ENCODE data around the gene HEPACAM2.

The HEPACAM2 gene

DNA sequence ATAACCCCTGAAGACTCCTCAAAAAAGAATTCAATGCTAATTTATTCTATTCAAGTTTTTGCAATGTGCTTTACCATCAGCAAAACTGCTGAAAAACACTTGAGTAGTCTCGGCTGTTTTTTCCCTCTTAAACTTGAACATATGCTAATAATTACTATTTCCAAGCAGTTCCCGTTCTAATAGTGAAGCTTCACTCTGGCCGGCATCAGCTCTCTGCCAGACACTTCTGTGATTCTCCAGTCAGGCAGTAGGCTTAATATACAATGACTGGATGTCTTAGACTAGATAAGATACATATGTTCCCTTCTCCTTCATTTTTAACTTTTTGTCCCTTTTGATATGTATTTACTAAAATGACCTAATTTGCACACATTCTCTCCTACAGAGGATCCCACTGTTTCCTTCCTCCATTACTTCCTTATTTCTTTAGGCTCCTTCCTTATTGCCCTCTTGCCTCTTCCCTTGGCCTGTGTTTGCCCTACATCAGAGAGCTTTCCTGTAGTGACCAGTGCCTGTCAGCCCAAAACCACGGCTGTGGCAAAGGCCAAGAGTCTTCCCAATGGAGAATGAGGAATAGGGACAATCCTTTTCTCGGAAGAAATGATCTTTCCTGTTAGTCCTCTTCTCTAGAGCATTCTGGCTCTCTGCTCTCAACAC is 23.5 kb downstream of the HEPACAM2 start:
- no peak for DNase-seq

DNA sequence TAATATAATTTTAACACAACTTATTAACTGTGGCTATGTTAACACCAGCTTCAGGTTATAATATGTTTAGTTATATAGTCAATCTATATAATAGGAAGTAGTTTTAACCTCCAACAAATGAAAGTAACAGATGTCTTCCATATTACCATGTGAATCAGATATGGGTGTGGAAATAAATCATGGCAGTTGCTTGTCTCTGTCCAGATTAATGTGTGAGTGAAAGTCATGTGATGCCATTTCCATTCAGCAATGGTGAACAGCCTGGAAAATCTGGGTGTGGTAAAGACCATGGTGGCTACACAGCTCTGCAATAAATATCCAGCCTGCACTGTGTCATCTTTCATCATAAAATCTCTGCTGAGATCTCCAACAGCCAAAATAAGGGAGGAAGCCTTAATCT is 27.8 kb downstream of the HEPACAM2 start:
- no peak for DNase-seq

DNA sequence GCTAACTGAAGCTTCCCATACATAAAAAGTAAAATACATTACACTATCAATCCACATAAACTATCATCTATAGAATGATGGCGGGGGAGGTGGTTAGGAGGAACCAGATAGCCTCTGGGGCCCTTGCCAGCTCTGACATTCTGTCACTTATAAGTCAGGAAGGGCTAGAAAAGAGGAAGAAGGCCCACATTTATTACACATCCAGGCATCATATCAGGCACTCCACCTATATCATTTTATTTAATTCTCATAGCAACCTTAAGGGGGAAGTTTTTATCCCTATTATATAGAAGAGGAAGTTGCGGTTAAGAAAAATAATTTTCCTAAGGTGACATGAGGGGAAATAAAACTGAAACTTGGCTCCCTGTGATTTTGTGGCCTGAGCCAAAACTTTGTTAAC is 29.9 kb downstream of the HEPACAM2 start:
- no peak for DNase-seq

DNA sequence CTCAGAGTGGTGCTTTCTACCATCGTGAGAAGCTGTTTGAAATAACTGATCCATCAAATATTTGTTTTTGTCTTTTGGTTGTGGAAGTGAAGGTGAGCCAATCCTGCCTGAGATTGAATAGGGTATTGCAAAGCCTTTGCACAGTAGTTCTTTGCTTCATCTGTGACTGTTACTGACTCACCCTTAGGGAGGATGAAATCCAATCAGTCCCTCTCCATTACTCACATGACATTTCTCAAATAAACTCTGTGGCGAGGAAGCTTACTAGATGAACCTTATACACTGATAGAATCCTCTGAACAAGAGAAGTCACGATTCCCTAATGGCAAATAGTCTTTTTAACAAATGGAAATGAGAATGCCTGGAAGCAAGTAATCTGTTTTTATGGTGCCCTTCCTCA is 31.9 kb downstream of the HEPACAM2 start:
- no peak for DNase-seq

DNA sequence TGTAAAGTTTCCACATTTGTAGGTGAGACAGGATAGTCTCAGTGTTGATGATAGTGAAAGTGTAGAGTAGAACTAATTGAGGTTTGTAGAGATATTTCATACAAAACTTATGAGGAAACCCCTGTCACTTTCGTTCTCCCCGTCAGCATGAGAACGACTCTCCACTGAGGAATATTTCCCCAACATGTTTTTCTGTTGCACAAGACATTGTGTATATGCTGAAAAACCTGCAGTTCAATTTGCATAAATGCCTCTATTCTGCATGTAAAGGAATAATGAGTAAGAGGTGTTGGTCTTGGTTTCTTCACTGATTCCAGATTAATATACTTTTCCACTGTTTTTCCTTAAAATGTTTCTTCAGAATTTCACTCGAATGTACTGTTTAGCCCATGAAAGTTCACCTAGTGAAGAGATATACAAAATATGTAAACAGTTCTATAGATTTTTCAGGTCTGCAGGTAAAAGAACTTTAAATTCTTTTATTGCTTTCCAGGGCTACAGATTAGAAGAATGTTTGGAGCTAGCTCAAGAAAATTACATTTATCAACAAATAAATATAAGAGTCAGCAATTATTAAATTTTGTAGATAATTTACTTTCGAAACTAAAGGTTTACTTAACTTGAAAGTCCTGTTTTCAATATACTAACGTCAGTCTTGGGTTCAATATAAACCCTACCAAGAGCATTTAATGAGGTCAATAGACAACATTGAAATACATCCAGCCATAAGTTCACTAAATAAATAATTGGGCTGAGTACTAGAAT is 37.2 kb downstream of the HEPACAM2 start:
- no peak for DNase-seq

DNA sequence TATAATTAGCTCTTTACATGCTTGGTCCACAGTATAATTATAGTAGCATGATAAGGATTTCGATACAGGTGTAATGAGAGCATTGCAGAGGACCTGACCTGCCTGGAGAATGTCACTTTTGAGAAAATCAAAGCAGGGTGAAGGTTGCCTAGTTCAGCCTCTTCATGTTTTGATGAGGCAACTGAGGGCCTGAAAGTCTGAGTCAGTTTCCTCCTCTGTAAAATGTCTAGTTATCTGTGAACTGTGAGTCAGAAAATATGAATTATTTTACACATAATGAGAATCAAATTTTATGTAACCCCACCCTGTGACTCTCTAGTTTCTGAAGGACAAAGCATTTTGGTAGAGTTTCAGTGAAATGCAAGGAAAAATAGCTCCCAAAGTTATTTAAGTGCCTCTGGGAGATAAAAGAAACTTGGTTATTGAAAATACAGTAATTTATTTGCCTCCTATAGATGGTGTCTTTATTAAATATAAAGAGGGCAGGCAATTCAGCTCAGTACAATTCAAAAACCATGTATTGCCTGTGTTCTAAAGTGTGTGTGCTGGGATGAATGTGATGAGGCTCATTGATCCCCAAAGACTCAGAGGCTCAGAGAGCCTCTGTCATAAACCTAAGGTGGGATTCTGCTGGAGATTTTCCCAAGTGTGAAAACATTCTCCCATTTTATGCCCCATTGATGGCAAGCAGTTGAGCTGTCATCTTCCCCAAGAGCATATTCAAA is 40.8 kb downstream of the HEPACAM2 start:
- no peak for DNase-seq

DNA sequence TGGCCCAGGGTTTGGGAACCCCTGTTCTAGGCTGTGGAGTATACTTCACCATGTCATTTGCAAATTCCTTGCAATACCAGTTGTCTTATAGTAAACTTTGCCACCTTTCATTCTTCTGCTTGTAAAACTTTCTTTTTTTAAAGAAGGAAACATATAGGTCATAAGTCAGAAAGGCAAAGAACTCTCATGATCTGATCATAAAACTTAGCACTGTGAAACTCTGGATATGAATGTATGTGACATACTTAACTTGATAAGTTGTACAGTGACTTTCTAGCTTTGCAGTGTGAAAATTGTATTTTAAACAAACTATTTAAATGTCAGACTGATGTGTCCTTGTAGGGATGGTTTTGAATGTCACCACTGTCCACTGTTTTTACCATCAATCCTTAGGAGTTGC is 47.1 kb downstream of the HEPACAM2 start:
- no peak for DNase-seq

DNA sequence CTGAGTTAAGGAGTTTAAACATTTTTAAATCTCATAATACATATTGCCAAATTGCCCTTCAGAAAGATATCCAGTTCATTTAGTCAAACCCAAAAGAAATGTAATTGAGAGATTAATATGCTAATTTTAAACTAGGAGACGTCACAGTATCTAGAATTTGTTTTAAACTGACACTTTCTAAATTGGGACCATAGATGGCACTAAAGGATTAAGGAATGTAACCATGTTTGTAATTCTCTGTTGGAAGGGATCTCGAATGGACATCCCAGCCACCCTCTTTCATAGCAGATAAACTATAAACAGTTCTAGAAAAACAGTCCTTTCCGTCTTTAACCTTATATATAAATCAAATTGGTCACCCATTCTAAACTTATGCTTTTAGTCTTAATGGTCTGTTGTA is 48.1 kb downstream of the HEPACAM2 start:
- DNase-seq: no peak

DNA sequence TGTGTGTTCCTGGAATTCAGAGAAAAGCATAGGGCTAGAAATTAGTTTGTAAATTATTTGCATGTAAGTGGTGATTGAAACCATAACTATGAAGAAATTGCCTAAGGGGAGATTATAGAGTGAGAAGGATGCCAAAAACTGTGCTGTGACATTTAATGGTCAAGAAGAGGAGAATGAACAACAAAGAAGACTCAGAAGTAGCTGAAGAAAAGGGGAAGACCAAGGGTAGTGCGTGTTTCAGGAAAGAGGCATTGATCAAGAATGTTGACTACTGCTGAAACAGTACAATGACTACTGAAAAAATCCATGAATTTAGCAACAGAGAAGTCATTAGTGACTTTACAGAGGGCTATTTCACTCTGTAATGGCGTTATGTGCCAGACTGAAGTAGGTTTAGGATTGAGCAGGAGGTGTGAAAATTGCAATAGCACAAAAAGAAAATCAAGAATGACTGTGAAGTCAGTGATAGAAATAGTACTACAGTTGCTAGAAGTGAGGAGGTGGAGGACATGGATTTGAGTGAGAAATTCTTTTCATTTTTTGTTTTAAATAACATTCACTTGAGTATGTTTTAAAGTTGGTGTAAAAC is 49.2 kb downstream of the HEPACAM2 start:
- no peak for DNase-seq

DNA sequence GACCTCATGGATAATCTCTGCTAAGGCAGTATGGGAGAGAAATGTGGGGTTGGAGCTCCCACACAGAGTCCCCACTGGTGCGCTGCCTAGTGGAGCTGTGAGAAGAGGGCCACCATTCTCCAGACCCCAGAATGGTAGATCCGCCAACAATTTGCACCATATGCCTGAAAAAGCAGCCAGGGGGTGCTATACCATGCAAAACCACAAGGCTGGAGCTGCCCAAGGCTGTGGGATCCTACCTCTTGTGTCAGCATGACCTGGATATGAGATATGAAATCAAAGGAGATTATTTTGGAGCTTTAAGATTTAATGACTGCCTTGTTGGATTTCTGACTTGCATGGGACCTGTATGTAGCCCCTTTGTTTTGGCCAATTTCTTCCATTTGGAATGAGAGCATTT is 51.0 kb downstream of the HEPACAM2 start:
- no peak for DNase-seq

DNA sequence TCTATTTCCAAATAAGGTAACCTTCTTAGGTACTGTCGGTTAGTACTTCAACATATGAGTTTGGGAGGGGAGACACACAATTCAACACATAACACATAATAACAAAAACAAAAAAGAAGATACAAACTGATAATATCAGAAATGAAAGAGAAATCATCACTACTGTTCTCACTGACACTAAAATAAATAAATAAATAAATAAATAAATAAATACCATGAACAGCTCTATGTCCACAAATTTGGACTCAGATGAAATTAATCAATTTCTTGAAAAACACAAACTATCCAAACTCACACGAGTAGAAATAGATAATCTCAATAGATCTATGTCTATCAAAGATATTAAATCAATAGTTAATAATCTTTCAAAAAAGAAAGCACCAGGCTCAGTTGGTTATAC is 53.6 kb downstream of the HEPACAM2 start:
- DNase-seq: no peak

DNA sequence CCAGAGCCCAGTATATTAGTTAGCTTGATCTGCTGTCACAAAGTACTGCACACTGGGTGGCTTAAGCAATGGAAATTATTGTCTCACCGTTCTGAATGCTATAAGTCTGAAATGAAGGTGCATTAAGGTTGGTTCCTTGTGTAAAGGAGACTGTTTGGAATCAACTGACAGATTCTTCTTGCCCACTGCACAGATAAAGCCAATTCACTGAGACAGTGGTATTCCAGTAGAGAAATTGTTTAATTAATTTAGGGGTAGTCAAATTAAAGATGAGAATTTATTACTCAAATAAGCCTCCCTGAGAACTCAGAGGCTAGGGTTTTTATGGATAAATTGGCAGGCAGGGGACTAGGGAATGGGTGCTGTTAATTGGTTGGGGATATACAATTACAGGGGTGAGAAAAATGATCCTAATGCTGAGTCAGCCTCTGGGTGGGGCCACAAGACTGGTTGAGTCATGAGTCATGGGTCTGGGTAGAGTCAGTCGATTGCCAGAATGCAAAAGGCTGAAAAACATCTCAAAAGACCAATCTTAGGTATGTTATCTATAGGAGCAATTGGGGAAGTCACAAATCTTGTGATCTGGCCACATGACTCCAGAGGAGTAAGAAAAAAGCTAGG is 54.6 kb downstream of the HEPACAM2 start:
- DNase-seq: no peak

DNA sequence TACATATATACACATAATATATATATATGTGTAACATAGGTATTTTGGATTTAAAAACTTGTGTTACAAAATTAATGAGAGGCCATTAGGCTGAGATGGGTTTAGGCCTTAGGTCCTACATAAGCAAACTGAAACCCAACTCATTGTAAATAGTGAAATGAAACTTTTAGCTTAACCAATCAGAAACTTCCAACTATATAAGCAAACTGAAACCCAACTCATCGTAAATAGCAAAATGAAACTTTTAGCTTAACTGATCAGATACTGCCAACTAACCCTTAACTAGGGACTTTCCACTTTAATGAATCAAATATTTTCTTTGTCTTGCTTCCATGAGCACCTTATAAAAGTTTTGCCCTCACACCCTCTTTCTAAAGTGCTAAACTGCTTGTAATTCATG is 60.8 kb downstream of the HEPACAM2 start:
- no peak for DNase-seq

DNA sequence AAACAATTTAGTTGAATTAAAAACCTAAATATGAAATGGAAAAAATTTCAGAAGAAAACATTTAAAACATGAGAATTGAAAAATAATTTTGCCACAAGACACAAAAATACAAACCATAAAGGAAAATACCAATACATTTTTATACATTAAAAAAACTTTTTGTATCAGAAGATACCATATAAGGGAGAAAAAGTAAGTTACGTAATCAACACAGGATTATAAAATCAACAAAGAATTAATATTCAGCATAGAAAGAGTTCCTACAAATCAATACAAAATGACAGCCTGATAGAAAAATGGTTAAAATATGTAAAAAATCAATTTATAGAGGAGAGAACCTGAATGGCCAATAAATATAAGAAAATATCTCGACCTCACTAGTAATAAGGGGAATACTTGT is 61.5 kb downstream of the HEPACAM2 start:
- no peak for DNase-seq

DNA sequence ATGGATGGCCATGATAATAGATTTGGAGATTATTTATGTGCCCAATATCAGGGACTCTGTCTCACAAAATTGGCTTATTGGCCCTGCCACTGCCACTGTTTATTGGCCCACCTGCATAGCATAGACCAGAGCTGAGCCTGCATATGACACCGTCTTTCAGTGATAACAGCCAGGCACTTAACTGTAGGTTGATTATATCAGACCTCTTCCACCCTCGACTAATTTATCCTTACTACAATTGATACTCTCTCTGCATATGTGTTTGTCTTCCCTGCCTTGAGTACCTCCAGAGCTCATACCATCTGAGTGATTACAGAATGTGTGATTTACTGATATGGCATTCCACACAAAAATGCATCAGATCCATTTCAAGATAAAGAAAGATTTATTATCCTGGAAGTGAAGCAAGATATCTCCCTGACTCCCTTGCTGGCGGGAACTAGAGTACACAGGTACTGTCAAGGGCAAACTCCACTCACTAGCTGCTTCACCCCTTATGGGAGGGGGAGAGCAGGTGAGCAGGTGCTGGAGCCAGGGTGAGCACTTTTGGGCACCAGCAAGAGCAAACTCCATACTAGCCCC is 65.0 kb downstream of the HEPACAM2 start:
- no peak for DNase-seq

DNA sequence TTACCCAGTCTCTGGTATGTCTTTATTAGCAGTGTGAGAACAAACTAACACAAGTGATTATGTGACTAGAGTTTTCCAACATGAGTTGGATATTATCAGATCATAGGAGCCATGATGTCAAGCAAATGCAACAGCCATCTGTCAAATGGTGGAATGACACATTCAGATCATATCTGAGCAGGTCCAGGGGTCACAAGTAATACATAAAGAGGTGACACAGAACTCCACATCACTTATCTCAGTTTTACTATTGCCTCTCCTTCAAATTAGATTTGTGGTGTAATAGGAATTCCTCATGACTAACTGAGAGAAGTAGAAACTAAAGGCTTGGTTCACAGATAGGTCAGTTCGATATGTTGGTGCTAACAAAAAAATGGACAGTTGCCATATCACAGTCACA is 65.9 kb downstream of the HEPACAM2 start:
- DNase-seq: no peak

DNA sequence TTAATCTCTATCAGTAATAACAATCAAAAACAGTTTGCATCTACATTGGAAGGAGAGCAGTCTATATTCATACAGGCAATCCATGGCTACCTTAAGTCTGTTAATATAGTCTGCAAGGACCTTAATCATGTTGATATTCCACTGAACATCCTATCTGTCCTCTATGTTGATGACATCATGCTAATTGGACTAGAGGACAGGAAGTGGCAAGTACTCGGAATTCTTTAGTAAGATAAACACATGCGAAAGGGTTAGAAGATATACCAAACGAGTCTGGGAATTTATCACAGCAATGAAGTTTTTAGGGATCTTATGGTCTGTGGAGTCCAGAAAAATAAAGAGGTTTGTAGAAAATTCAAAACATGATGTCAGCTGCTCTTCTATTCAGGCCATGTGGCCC is 66.8 kb downstream of the HEPACAM2 start:
- no peak for DNase-seq

DNA sequence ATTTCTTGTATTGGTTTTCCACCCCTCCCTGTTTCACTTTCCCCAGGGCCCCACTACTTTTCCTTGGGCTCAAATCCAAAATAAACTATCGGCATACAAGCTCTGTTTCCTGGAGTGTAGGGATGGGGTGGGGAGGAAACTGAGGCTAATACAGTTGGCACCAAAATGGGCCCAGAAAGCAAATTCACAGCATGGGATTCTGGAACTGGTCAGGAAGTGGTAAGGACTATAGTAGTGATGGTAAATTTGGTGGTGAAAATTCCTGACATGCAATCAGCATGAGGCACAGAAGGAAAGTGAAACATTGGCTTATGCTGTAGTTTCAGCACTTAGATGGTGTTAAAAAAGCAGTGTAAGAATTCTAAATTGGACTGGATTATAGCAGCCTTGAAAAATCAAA is 69.4 kb downstream of the HEPACAM2 start:
- no peak for DNase-seq

DNA sequence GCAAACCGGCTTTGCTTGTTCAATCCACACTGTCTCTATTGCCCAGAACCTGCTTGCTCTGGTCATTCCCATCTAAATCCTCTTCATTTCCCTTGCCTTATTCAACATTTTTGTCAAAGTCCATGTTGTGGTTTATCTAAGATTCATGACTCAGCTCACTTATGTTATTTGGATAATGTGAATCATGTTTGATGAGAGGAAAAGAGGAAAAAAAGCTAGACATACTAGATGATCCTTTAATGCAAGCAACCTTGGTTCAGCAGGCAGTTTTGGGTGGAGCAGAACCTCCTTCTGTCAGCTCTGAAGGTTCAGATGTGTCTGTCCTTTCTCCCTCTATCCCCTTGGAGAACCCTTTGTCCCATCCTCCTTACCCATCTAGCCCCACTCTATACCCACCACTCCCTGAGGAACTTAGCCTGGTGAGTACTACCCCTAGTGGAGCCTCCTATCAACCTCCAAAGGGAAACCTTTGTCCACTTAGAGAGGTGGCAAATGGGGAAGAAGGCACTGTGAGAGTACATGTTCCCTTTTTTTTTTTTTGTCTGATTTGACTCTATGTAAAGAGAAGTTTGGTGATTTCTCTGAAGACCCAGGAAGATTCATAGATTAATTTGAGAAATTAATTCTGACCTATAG is 76.0 kb downstream of the HEPACAM2 start:
- no peak for DNase-seq

DNA sequence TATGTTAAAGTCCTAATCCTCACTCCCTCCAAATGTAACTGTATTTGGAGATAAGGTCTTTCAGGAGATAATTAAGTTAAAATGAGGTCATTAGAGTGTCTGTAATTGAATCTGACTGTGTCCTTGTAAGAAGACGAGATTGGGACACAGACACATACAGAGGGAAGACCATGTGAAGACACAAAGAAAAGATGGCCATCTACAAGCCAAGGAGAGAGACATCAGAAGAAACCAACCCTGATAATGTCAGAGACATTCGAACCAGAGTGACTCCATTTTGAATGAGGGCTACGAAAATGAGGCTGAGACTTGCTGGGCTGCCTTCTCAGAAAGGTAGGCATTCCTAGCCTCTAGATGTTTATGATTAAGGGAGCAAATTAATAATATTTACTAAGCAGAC is 77.5 kb downstream of the HEPACAM2 start:
- DNase-seq: no peak

DNA sequence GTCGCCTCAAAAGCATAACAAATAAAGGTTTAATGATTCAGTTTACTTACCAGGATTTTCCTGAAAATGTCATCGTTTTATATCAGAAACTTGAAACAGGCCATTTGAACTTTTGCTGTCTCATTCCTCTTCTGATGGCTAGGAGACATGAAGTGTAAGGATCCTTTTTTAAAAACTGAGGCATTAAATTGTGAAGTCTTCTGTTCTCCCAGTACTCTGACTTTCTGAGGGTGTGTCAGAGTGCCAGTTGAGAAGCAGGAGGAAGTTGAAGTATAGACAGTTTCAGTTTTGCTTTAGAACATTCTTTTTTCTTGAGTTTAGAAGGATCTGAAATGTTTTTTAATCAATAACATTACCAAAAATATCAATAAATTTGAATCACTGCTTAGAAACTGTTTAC is 78.1 kb downstream of the HEPACAM2 start, which contains the start of gene SAMD9L:
SAMD9L (minus strand) TSS at position 242 of the 400 bp plus-strand sequence. CDS start 12,414 bp downstream, outside the sequence.
- DNase-seq: no peak

DNA sequence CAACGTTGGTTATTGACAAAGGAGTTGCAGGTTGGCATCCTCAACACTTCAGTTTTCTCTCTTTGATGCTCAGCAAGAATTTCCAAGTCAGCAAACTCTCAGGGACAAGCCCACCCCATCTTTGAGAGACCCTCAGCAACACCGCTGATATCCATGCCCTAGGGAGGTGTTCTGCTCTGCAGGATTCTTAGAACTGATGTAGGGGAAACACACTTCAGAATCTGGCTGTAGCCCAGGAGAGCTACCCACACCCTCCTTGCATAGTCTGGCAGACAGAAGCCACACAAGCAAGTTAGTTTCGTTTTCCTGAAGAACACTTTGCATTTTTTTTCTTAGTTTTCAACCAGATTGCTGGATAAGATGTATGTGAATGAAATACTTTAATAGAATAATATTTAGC is 78.9 kb downstream of the HEPACAM2 start:
- peak; percentile 31 for DNase-seq
